HEK293 (cell line): ENCODE data around the gene CHAC2.

Source experiments
- CTCF ChIP-seq: fragments of 450-650 bp; formaldehyde crosslinking; IDR thresholded peaks from 2 replicates; pipeline ENCODE4 v1.5.1; 2016; ENCODE audit warnings: missing biosample characterization, missing genetic modification characterization
- KLF16 ChIP-seq: fragments of 450-650 bp; formaldehyde crosslinking; IDR thresholded peaks from 2 replicates; pipeline ENCODE4 v1.5.1; 2017; ENCODE audit warnings: missing biosample characterization, missing genetic modification characterization
- KLF9 ChIP-seq: fragments of 450-650 bp; formaldehyde crosslinking; IDR thresholded peaks from 2 replicates; pipeline ENCODE4 v1.5.1; 2016; ENCODE audit warnings: missing biosample characterization, missing genetic modification characterization, low read depth
- SP2 ChIP-seq: fragments of 450-650 bp; formaldehyde crosslinking; IDR thresholded peaks from 2 replicates; pipeline ENCODE4 v1.5.1; 2016; ENCODE audit warnings: missing biosample characterization, missing genetic modification characterization
- ZBTB8A ChIP-seq: fragments of 450-650 bp; formaldehyde crosslinking; IDR thresholded peaks from 2 replicates; pipeline ENCODE4 v1.5.1; 2016; ENCODE audit warnings: missing biosample characterization, missing genetic modification characterization
- ZFP69B ChIP-seq: fragments of 450-650 bp; formaldehyde crosslinking; IDR thresholded peaks from 2 replicates; pipeline ENCODE4 v1.5.1; 2016; ENCODE audit warnings: missing biosample characterization, missing genetic modification characterization
- ZNF146 ChIP-seq: fragments of 450-650 bp; formaldehyde crosslinking; IDR thresholded peaks from 2 replicates; pipeline ENCODE4 v1.5.1; 2016; ENCODE audit warnings: missing biosample characterization, missing genetic modification characterization
- ZNF18 ChIP-seq: fragments of 450-650 bp; formaldehyde crosslinking; IDR thresholded peaks from 2 replicates; pipeline ENCODE4 v1.5.1; 2016; ENCODE audit warnings: missing biosample characterization, missing genetic modification characterization
- ZNF292 ChIP-seq: fragments of 450-650 bp; formaldehyde crosslinking; IDR thresholded peaks from 2 replicates; pipeline ENCODE4 v1.5.1; 2016; ENCODE audit warnings: low read depth, missing biosample characterization, missing genetic modification characterization, borderline replicate concordance
- ZNF341 ChIP-seq: fragments of 450-650 bp; formaldehyde crosslinking; IDR thresholded peaks from 2 replicates; pipeline ENCODE4; 2016; ENCODE audit warnings: low read depth, missing biosample characterization, missing genetic modification characterization
- ZNF521 ChIP-seq: fragments of 450-650 bp; formaldehyde crosslinking; IDR thresholded peaks from 2 replicates; pipeline ENCODE4 v1.5.1; 2017; ENCODE audit warnings: missing biosample characterization, mild to moderate bottlenecking, missing genetic modification characterization
- ZNF701 ChIP-seq: fragments of 450-650 bp; formaldehyde crosslinking; IDR thresholded peaks from 2 replicates; pipeline ENCODE4 v1.5.1; 2016; ENCODE audit warnings: missing biosample characterization, missing genetic modification characterization

GRCh38 chr2:53740170-53740569 lies 27.4 kb upstream of the CHAC2 start:
- TF ChIP-seq CTCF (no peak), SP2 (no peak), ZNF701 (tag by site-specific recombination) (no peak), ZNF521 (tag by site-specific recombination) (no peak), ZNF341 (tag by site-specific recombination) (no peak), ZBTB8A (tag by site-specific recombination) (no peak), KLF9 (tag by site-specific recombination) (no peak), ZNF146 (tag by site-specific recombination) (no peak), ZNF292 (tag by site-specific recombination) (no peak), ZNF18 (tag by site-specific recombination) (no peak), ZFP69B (tag by site-specific recombination) (no peak), KLF16 (no peak)
